VCaP (cell line): Measurements from ENCODE around the gene SMAD6.

ENCODE experiments used
- H3K27ac ChIP-seq: fragments of 450-650 bp; 2 replicates; pipeline ENCODE4 v1.5.1; 2017
- CTCF ChIP-seq: fragments of 450-650 bp; conservative IDR thresholded peaks from 2 replicates; pipeline ENCODE4 v1.5.1; 2017; ENCODE audit warnings: mild to moderate bottlenecking, moderate library complexity

The SMAD6 gene

DNA sequence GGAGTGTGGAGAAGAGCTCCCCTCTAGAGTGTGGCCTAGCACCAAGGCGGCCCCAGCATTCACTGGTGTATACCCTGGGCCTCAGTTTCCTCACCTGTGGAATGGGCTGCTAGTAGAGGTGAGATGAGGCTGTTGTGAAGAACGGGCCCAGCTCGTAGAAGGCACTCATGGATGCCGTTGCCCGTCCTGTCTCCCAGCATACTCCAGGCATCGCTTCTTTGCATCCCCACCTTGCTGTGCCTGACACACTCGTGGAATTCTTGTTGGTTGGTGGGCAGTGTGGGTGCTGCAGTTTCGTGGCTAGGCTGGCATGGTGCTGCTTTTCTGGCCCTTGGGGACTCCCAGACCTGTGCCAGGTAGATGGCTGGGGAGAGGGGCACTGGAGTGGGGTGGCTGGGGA is 76.7 kb downstream of the SMAD6 start:
- no peak overlapping the region for H3K27ac ChIP-seq

GRCh38 chr15:66779331-66780009 is 77.4 kb downstream of the SMAD6 start:
- no peak overlapping the region for H3K27ac ChIP-seq
- no peak for TF ChIP-seq CTCF

More for the DNA sequence above, 76.7 kb downstream of the SMAD6 start:
- TF ChIP-seq CTCF: no peak

DNA sequence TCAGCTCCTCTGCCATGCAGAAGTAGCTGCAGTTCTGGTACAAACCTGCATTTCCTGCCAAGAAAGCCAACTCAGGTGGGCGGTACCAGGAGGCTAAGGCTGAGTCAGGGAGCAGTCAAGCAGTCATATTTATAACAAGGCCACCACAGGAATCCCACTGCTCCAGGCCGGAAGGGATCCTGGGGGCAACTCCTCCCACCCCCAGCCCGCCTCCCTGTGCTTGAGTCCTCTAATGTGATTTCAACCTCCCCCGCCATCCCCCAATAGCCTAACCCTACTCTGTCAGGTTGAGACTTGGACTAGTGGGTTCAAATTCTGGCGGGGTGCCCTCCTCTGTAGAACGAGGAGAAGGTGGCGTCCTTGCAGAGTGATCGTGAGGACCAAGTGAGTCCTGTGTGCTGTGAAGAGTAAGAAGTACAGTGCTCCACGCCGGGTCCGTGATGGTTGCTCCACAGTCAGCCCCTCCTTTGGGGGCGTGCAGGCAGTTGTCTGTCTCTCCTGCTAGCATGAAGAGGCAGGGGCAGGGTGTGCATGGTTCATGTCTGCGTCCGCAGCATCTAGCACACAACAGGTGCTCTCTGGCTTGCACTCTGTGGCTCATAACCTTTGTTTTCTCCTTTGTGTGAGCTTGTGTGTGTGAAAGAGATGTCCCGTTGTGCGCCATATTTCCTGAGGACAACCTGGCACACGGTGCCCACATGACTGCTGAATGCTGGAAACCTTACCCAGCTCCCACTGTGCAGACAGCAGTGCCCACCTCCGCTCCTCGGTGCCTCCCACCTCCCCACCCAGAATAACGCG is 78.3 kb downstream of the SMAD6 start:
- TF ChIP-seq CTCF: no peak
- no peak overlapping the region for H3K27ac ChIP-seq

- H3K27ac ChIP-seq: no peak overlapping the region
- TF ChIP-seq CTCF: no peak
These were observed 79.1 kb downstream of the SMAD6 start for GRCh38 chr15:66780973-66781718.

- no peak for TF ChIP-seq CTCF
- H3K27ac ChIP-seq: no peak overlapping the region
These were observed 80.7 kb downstream of the SMAD6 start for GRCh38 chr15:66782785-66783184.

- TF ChIP-seq CTCF: no peak
- no peak overlapping the region for H3K27ac ChIP-seq
These were observed 81.3 kb downstream of the SMAD6 start for GRCh38 chr15:66783314-66783713.

DNA sequence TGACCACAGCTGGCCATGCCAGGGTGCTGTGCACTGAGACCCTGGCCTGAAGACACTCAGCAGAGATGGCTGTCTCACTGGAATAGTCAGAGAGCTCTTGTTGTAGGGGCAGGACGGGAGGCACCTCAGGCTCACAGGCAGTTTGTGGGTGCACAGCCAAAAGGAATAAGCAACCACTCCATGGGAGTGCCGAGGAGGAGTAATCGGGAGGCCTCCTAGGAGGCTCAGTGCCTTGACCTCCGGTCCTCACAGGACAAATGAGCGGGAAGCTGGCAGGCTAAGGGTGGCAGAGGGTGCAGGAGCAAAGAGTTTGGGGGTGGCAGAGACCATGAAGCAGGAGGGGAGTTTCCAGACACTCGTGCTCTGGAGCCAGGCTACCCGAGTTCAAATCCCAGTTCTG is 81.7 kb downstream of the SMAD6 start:
- no peak for TF ChIP-seq CTCF
- no peak overlapping the region for H3K27ac ChIP-seq
